ENCODE results near the gene CYBA.
A peak's percentile ranks its signal among the peaks of the same experiment; 100 is the strongest.

CYBA gene

DNA sequence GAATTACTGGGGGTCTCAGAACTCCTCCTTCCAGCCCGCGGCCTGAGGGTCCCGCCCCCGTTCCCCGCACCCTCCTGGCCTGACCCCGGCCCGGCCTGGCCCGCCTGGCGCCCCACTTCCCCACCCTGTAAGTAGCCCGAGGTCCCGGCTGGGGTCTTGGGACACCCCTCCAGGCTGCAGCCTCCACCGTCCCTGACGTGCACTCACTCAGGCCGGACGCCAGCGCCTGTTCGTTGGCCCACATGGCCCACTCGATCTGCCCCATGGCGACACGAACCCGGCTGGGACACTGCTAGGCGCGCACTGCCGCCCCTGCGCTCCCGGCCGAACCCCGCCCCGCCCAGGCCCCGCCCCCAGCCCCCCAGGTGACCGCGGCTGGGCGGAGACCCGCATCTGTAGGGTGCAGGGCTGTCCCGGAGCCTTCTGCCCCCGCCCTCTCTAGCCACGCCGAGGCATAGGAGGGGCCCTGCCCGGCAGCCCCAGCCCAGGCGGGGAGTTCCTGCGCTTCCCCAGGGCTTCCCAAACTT lies at the start of gene CYBA:
TSS of gene CYBA (minus strand) at position 305 of the 527 bp plus-strand sequence. CDS start at position 265, 40 bp downstream.
- DNase-seq = peak; percentile 89

DNA sequence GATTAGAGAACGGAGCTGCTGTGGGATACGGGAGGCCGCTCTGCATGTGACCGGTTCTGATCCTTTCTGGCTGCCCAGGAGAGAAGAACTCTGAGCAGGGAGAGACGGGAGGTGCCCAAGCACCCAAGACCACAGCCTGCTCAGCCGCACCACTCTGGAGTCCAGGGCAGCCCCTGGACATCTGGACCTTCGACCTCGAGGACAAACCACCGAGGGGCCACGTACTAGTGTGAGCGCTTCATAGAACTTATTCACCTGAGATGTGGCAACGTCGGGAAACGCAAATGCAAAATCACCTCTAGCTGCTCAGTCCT lies 49.4 kb upstream of the CYBA start:
- no peak for DNase-seq

DNA sequence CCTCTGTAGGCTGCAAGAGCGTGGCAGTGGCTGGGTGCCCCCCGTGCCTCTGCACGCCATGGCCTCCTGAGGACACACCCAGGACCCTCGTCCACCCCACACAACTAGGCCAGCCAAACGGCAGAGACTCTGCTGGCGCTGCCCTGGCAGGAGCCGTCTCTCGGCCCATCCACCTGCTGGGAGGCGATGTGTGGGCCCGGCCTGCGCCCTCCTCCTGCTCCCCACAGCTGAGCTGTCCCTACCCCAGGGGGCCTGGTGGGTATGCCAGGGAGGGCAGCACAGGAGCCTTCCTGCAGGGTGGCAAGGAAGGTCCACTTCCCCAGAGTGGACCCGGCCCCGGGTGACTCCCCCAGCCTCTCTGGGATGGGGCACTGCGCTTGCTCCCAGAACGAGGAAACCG lies 48.3 kb upstream of the CYBA start:
- no peak for DNase-seq

DNA sequence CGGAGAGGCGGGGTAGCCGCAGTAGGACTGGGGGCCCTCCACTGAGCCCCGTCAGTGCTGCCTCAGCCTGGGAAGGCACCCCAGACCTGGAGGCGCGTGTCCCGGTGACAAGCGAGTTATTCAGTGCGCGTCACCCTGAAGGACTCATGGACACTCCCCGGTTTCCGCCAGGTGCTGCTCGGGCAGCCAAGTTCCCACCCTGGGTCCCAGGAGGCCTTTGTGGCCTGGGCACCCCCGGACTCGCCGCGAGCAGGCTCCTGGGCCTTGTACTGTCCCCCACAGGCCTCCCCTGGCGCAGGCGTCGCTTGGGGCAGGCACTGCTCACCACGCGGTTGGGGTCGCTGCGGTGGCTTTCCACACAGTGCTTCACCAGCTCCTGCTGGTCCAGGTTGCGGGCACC lies 47.8 kb upstream of the CYBA start:
- DNase-seq = no peak

- DNase-seq = no peak
These were observed 47.2 kb upstream of the CYBA start for GRCh38 chr16:88697831-88698615.

DNA sequence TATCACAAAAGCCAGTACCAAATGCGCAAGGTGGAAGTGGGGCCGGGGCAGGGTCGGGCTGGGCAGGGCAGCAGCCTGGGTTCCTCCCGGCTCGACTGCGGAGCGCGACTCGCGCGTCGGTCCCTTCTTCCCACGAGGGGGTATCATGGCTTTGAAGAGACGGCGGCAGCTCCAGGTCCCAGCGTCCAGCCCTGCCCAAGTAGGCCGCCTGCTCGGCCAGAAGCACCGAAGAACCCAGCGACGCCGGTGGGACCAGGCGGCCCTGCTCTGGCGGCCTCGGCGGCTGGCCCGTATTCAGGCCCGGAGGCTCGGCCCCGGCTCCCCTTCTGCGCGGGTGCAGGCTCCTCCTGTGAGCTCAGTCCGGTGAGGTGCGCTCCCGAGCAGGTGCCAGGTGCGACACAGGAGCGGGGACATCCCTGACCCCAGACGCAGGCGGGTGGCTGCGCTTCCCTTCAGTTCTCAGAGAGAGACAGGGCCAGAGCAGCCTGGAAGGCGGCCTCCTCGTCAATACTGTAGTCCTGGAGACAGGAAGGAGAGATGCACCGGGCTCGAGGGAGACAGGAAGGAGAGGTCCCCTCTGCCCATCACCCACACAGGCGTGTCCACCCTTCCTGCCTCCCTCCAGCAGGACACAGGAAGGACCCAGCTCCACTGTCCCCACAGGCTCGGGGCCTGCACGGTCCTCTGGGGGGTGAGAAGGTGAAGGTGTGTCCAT lies 46.4 kb upstream of the CYBA start:
- no peak for DNase-seq

GRCh38 chr16:88696441-88696840 lies 45.6 kb upstream of the CYBA start:
- no peak for DNase-seq

- no peak for DNase-seq
These were observed 44.9 kb upstream of the CYBA start for GRCh38 chr16:88695753-88696152.

- DNase-seq = no peak
These were observed 44.4 kb upstream of the CYBA start for GRCh38 chr16:88695218-88695617.

- DNase-seq = no peak
These were observed 43.6 kb upstream of the CYBA start for GRCh38 chr16:88694221-88695087.

GRCh38 chr16:88693420-88694177 lies 42.7 kb upstream of the CYBA start:
- no peak for DNase-seq

DNA sequence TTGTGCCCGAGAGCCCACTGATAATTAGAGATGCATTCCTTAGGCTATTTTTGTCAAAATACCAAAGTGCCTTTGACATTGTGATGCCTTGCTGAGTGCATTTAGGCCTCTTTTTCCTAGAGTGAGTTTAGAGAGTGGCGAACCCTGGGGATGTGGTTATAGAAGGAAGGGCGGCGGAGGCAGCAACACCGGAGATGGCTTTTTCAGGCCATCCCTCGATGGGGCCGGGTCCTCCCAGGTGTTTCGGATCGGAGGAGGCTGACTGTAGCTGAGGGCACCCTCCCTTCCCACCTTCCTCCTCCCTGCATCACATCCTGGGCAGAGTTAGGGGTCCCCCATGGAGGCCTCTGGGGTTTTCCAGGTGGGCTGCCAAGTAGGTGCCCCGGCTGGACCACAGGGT lies 42.0 kb upstream of the CYBA start:
- no peak for DNase-seq

DNA sequence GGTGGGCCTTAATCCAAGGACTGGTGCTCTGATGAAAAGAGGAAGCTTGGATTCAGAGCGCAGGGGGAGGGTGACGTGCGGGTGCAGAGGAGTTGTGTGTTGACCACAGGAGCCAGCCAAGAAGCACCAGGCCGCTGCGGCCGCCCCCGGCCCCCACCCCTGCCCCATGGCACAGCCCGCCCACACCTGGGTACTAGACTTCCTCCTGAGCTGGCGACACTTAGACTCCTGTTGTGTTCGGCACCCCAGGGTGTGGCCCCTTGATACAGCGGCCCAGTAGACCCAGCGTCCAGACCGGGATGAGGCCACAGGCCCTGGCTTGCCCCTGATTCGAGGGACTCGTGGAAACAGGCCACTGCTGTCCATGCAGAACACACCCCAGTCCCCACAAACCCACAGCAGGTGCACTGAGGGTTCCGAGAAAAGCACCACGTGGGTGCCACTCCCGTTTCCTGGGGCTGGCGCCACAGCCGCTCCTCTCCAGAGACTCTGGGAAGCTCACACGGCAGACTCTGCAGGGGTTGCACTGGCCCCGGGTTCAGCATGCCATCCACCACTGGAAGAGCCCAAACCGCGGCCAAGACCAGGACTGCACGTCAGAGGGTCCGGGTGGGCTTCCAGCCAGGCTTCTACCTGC lies 41.2 kb upstream of the CYBA start:
- peak; percentile 66 for DNase-seq

GRCh38 chr16:88691129-88691813 lies 40.4 kb upstream of the CYBA start:
- no peak for DNase-seq

DNA sequence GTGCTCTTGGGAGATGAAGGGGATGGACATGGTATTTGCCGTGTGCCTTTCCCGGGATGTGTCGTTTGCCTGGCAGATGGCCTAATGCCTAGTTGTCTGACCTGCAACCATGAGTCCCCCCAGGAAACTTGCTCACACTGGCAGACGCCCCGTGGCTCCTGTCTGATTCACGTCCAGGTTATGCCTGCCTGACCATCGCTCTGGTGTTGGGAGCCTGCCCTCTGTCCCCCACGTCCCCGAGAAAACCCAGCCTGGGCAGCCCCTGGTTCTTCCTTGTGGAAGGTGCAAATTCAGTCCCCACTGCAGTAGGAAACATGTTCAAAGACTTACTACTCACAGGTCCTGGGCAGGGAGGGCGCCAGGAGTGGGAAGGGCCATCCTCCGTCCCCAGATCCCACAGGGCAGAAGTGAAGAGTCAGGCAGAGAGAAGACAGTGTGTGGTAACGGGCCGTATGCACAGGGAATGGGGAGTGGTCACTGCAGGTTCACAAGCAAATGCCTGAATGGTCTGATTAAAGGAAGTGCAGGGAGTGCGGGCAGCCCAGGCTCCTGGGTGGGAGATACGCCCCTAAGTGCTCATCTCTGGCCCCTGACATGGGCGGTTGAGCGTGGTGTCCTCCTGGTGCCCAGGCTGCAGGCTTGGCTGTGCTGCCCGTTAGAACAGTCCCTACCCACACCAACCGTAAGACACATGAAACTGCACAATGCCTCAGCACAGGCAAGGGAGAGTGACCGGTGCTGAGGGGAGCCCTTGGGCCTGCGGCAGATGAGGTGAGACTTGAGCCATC lies 39.7 kb upstream of the CYBA start:
- DNase-seq = no peak

GRCh38 chr16:88688013-88688778 lies 37.3 kb upstream of the CYBA start:
- no peak for DNase-seq

DNA sequence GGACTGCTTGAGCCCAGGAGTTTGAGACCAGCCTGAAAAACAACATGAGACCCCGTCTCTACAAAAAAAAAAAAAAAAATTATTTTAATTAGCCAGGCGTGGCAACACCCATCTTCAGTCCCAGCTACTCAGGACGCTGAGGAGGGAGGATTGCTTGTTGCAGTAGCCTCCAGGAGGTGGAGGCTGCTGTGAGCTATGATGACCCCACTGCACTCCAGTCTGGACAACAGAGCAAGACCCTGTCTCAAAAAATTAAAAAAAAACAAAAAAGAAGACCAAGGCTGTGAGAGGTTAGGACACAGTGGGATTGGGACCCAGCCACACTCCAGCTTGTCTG lies 36.8 kb upstream of the CYBA start:
- no peak for DNase-seq

GRCh38 chr16:88687254-88687576 lies 36.4 kb upstream of the CYBA start:
- DNase-seq = no peak

DNA sequence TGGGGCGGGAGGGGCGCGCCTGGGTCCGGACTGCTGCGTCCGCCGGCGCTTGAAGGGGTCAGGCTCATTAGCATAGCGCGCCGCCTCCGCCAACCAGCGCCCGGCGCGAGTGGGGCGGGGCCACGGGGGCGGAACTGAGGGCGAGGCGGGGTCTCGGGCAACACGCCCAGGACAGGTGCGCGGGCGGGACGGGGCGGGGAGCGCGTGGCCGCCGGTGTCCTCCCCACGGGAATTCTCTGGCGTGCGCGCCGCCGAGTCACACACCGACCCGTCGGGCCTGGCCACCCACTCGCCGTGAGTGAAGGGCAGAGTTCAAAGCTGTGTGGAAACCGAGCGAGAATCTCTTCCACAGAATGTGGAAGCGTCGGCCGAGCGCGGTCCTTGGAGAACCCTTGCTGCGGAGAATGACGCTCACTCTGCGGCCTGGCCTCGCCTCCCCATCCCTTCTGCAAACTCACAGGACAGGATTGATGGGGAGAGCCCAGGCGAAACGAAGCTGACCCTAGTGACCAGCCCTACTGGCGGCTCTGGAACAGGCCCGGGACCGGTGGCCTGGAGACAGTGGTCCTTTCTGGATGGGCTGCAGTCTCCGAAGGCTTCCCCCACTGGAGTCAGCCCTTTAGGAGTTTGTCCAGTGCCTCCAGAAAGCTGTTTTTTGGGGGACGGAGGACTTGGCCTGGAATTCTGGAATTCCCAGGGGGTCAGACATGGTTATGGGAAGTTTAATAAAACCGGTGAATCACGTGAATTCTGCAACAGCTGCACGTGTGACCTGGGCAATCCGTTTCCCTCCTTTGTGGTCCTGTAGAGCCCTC lies 35.8 kb upstream of the CYBA start, which contains the start of gene SNAI3:
TSS of gene SNAI3 (minus strand) at position 69 of the 815 bp plus-strand sequence. CDS start 101 bp downstream, outside the sequence.
- DNase-seq = peak; percentile 80

All from CD4-positive, alpha-beta T cell treated with Interferon gamma for 1 hour (primary cell).